GM15510 (cell line): ENCODE results near the gene CARNS1.

Experiments used
- POLR2A ChIP-seq: IDR thresholded peaks from 3 replicates; pipeline ENCODE4 v1.6.1; 2011; ENCODE audit warnings: borderline replicate concordance; ENCODE audit not compliant: insufficient read length; ENCODE audit errors: extremely low read depth

The CARNS1 gene

DNA sequence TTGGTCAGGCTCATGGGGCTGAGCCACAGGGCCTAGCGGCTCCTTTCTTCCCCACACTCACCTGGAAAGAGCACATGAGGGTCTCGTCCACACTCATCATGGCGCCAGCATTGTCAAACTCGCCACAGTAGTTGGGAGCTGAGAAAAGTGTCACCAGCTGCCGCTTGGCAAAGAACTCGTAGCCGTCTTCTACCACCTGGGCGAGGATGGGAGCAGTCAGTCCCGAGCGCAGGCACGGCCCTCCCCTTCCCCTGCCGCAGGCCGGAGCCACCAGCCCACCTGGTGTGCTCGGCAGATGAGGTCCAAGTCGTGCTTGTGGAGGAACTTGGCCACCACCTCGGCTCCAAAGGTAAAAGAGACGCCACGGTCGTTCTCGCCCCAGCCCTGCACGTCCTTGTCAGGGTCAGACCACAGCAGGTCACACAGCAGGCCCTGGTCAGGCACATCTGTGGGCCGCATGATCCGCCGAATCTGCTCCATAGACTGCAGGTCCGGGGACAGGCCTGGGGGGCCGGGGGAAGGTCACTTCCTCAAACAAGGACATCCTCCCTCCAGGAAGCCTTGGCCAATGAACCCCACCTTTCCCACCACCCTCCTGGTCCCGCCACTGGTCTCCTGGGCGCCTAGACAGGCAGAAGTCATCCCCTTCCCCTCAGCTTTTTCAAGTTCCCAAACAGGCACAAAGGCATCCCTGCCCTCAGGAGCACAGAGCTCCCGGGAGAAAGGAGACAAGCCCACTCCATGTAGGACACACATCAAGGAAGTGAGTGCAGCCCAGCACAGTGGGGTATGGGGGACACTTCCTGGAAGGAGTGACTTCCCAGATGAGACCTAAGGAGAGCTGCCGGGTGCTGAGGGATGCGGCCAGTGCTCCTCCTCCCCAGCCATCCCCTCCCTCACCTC lies 16.6 kb upstream of the CARNS1 start:
- no peak for TF ChIP-seq POLR2A

DNA sequence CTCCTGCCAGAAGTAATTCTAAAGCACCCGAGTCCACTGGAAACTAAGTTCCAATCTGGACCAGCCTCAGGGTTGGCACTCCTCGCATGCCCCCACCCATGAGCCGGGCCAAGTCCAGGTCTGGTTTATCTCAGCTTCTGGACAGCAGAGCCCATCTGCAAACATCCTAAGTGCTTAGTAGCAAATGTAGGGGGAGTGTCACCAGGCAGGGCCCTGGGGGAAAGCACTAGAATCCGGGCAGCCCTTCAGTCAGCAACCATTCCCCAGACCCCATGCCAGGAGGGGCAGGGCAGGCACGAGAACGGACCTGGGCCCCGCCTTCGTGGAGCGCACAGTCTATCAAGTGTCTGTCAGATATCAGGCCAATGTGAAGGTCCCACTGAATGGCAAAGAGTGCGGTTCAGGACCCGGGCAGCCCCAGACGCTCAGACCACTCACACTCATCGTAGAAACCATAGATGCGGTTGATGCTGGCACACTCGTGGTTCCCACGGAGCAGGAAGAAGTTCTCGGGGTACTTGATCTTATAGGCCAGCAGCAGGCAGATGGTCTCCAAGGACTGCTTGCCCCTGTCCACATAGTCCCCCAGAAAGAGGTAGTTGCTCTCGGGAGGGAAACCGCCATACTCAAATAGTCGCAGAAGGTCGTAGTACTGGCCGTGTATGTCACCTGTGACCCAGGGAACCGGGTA lies 15.1 kb upstream of the CARNS1 start:
- no peak for TF ChIP-seq POLR2A

DNA sequence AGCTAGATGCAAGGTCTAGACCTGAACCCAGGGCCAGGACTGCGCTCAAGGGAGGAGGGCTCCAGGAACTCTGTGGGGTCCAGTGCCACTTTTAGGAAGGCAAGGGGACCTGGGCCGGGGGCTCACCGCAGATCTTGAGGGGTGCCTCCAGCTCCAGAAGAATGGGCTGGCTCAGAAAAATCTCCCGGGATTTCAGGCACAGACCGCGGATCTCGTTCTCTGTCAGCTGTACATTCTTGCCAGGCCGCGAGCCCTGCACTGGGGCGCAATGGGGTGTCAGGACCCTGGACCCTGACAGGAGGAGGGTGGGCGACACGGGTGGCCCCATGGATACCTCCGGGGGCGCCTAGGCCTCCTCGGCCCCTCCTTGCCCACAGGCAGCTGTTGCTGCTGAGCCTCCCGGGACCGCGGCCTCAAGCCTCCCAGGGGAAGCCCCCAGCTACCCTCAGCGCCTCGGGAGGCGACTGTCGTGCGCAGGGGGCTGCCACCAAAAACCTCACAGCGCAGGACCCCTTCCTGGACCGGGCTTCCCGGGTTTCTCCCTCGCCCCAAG lies 14.5 kb upstream of the CARNS1 start:
- no peak for TF ChIP-seq POLR2A

DNA sequence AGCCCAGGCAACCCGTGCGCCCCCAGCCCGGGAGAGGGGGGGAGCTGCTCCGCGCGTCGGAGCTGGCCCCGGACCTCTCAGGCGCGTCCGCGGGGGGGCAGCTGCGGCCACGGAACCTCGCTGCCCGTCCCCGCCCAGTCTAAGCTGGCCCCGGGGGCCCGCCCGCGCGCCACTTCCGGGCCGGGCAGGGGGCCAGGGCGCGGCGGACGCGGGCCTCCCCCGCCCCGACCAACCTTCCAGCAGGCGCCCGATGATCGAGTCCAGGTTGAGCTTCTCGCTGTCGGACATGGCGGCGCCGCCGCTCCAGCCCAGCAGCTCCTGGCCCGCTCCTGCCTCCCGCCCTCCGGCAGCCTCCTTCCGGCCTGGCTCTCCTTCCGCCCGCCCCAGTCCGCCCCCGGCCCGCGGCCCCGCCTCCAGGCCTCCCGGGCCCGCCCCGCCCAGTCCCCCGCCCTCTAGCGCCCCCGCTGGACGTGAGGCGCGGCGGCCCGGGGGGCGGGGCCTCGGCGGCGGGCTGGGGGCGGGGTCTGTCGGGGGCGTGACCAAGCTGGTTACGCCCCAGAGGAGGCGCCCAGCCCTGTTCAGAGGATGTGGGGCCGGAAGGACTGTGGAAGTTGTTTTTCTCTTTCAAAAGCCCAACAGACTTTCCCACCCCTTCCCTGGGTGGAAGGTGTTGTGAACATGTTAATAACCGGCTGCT lies 13.8 kb upstream of the CARNS1 start, which contains the start of gene PPP1CA:
Gene PPP1CA, minus strand, starts transcription at position 364 of the 697 bp plus-strand sequence. Its CDS starts 76 bp downstream, at position 288.
- peak; percentile 87 for TF ChIP-seq POLR2A

DNA sequence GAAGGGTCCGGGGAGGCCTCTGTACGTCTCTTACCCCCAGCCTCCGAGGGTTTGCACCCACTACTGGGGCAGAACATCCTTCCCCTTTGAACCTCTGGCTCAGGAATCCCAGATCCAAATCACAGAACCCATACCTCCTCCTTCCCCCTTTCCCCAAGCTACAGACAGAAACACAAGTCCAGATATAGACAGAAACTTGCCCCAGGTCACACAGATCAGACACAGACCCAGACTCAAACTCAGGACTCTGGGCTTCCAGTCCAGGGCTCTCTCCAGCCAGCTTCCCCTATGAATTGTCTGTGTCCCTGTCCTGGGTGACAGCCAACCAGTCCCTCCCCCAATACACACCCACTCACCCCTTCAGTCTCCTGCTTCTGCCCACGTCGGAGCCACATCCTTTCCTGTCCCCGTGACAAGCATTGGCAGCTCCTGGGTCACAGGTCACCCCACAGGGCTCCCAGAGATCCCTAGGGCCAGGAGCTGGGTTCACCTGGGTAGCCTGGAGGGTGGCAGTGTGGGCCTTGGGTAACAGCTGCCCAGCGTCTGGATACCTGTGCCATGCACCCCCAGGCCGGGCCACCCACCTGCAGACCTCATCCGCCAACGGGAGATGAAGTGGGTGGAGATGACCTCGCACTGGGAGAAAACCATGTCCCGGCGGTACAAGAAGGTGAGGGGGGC lies 10.8 kb upstream of the CARNS1 start:
- TF ChIP-seq POLR2A: peak; percentile 11

DNA sequence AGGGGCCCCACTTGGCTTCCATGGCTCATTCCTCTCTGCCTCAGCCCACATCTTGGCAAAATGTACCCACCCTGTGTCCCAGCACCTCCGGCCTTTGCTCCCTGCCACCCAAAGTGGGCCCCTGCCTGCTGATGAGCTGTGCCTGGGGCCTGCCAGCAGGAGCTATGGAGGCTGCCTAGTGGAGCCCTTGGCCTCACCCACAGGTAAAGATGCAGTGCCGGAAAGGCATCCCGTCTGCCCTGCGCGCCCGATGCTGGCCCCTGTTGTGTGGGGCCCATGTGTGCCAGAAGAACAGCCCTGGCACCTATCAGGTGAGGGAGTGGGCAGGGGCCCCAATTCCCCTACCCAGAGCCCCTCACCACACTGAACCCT lies 10.3 kb upstream of the CARNS1 start:
- TF ChIP-seq POLR2A: no peak

DNA sequence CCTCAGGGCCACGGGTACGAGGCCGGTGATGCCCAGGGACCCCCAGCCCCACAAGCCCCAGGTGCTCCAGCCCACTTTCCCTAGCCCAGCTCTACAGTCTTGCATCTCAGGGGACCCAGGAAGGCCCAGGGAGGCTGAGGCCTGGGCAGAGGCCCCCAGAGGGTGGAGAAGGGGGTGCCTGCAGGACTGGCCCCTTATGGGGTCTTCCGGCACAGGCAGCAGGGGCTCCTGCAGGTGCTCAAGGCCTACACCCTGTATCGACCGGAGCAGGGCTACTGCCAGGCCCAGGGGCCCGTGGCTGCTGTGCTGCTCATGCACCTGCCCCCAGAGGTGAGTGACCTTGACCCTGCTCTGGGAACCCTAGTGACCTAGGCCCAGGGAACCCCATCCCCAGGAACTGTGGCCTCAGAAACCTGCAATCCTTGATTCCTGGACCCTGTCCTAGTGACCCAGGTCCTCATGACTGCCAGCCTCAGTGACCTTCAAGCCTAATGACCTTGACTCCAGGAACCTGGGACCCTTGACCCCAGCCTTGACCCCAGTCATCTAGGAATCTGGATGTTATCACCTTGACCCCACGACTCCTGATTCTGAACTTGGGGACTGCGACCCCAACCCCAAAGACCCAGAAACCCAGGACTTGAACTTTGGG lies 9.7 kb upstream of the CARNS1 start:
- no peak for TF ChIP-seq POLR2A

DNA sequence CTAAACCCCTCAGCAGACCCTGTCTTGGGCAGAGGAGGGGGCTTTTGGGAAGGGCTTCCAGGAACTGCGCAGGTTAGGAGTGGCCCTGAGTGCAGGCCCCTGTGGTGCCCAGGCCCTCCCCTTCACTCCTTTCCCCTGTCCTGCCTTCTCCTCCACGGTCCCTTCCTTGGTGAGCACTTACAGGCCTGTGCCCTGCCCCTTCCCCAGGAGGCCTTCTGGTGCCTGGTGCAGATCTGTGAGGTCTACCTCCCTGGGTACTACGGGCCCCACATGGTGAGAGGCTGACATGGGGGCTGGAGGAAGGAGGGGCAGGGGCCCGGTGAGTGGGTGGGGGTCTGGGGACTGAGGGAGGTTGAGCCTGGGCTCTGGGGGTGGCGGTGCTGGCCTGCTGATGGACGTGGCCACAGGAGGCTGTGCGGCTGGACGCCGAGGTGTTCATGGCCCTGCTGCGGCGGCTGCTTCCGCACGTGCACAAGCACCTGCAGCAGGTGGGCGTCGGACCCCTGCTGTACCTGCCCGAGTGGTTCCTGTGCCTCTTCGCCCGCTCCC lies 9.0 kb upstream of the CARNS1 start:
- no peak for TF ChIP-seq POLR2A

DNA sequence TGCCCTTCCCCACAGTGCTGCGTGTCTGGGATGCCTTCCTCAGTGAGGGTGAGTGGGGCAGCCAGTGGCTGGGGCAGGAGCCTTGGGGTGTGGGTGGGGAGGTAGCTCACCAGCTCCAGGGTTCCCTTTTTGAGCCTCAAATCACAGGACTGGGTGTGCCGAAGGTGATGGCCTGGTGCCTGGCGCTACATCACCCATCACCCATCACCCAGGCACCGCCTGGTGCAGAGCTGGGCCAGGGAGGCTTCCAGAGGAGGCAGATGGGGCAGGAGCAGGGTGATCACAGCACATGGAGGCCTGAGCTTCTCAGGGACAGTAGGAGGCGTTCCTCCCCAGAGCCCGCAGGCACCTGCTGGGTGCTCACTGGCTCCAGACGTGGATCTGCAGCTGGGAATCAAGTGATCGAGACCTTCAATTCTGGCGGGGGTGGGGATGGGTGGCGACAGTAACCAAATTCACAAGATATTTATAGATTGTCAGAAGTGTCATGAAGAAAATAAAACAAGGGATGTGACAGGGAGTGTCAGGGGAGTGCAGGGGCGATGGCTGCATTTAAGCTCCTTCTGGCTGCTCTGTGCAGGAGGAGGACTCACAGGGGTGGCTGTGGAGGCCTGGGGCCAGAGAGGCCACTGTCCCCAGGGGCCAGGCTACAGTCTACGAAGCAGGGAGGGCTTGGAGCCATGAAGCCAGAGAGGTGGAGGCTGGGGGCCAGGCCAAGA lies 8.3 kb upstream of the CARNS1 start:
- no peak for TF ChIP-seq POLR2A

DNA sequence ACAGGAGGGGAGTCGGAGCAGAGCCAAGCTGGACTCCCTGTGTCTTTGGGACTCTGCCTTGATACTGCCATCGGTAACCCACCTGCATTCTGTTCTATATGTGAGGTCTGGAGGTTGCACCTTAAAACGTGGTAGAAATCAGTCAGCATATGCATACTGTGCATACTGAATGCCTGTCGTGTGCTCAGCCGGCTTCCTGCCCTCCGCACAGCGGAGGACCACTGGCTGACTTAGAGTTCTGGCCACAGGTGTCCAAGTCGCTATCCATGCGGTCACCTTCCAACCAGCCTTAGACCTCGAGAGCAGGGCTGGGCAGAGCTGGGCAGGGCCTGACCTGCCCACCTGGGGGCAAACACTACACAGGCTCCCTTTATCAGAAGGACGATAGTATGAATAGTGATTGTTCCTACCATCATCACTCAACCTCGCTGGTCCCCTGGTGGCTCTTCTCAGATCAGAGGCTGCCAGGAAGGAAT lies 7.8 kb upstream of the CARNS1 start:
- TF ChIP-seq POLR2A: no peak

DNA sequence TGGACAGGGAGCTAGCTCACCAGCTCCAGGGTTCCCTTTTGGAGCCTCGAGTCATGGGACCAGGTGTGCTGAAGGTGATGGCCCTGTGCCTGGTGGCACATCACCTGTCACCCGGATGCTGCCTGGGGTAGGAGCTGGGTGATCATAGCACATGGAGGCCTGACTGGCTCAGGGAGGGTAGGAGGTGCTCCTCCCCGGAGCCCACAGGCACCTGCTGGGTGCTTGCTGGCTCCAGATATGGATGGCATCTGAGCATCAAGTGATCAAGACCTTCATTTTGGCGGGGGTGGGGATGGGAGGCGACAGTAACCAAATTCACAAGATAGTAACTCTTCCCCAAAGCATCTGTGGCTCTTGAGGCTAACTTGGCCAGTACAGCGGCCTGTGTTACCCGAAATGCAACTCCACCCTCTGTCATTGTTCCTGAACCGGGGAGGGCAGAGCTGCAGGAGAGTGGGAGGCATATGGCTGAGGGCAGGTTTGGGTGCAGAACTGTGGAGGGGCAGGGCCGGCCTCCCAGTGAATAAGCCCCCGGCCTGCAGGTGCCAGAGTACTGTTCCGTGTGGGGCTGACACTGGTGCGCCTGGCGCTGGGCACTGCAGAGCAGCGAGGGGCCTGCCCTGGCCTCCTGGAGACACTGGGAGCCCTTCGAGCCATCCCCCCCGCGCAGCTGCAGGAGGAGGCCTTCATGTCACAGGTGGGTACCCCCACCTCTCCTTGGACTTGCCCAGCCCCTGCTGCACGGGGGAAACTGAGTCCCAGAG lies 6.9 kb upstream of the CARNS1 start:
- TF ChIP-seq POLR2A: no peak

DNA sequence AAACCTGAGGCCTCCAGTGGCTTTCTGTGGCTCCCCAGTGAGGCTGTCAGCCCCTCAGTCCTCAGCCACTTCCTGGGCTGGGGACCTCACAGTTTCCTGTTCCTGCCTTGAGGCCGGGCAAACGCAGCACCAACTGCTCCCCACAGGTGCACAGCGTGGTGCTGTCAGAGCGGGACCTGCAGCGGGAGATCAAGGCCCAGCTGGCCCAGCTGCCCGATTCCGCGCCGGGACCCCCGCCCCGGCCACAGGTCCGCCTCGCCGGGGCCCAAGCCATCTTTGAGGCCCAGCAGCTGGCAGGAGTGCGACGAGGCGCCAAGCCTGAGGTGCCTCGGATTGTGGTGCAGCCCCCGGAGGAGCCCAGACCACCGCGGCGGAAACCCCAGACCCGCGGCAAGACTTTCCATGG lies 6.2 kb upstream of the CARNS1 start:
- TF ChIP-seq POLR2A: peak; percentile 77
